OCI-M2 (cell line): ENCODE measurements around the gene BRME1.

ENCODE experiments used
- DNase-seq: peaks from one replicate; lab custom pipeline; 2025; ENCODE audit not compliant: unreplicated experiment; lab: John Stamatoyannopoulos, UW

Gene BRME1

GRCh38 chr19:13847407-13848339 is 58.2 kb downstream of the BRME1 start:
- DNase-seq: peak; percentile 99

- peak; percentile 99 for DNase-seq
Measured at GRCh38 chr19:13846557-13847406, 59.1 kb downstream of the BRME1 start.

GRCh38 chr19:13844130-13844631 is 61.7 kb downstream of the BRME1 start:
- DNase-seq: no peak

- DNase-seq: no peak
Measured at GRCh38 chr19:13843104-13843921, 62.6 kb downstream of the BRME1 start.

- peak; percentile 88 for DNase-seq
Measured at GRCh38 chr19:13842291-13843103, 63.4 kb downstream of the BRME1 start.

- no peak for DNase-seq
Measured at GRCh38 chr19:13841962-13842290, 64.0 kb downstream of the BRME1 start.

GRCh38 chr19:13841086-13841961 is 64.6 kb downstream of the BRME1 start:
- DNase-seq: no peak

- DNase-seq: no peak
Measured at GRCh38 chr19:13840305-13841085, 65.4 kb downstream of the BRME1 start.

GRCh38 chr19:13839938-13840304 is 66.0 kb downstream of the BRME1 start:
- no peak for DNase-seq

GRCh38 chr19:13839130-13839937 is 66.6 kb downstream of the BRME1 start:
- no peak for DNase-seq

- no peak for DNase-seq
Measured at GRCh38 chr19:13838435-13839129, 67.3 kb downstream of the BRME1 start.

GRCh38 chr19:13835791-13836723 is 69.9 kb downstream of the BRME1 start:
- DNase-seq: no peak

- peak; percentile 73 for DNase-seq
Measured at GRCh38 chr19:13834244-13835069, 71.5 kb downstream of the BRME1 start.

GRCh38 chr19:13833330-13834243 is 72.3 kb downstream of the BRME1 start:
- peak; percentile 100 for DNase-seq
